ENCODE data around the gene HSPB6.
"Not testable (repeated sequence)": the region's sequence is repeated elsewhere in the genome, so short reads cannot be mapped to it uniquely, and the experiment has no call there.

The HSPB6 gene

DNA sequence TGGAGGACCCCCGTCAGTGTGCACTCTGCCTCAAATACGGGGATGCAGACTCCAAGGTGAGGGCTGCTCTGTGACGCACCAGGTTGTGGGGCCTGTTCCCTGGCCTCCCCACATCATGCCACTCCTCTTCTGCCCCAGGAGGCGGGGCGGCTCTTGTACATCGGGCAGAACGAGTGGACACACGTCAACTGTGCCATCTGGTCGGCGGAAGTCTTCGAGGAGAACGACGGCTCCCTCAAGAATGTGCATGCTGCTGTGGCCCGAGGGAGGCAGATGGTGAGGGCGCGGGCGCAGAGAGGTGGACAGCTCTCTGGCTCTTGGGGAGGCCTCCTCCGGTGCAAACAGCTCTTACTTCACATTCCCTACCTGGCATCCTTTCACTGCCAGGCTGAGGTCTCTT, 27.8 kb downstream of the HSPB6 start:
- DNase-seq: no peak

DNA sequence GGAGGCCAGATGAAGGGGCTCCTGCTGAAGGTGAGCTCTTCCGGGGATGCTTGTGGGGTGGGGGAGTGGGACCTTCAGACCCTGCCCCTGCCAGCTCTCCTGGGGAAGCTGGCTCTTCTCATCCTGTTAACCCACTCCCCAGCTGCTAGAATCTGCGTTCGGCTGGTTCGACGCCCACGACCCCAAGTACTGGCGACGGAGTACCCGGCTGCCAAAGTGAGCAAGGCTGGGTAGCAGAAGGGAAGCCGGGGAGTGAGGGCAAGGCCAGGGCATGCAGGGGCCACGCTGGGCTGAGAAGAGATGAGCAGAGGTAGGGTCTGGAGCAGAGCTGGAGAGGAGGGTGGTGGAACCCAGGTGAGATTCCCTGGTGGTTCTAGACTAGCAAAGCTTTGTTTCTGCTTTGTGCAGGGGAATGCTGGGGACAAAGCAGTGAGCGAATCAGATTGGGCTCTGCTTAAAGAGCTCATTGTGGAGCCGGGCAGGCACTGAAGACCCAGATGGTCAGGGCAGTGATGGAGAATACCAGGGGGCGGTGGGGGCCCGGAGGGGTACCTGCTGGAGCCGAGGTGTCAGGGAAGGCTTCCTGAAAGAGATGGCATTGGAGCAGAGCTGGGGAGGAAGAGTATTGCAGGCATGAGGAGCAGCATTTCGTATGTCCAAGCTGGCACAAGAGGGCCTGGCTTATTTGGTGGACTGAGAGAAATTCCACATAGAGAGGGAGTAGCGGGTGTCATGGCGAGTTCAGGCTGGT, 28.7 kb downstream of the HSPB6 start:
- DNase-seq: no peak

DNA sequence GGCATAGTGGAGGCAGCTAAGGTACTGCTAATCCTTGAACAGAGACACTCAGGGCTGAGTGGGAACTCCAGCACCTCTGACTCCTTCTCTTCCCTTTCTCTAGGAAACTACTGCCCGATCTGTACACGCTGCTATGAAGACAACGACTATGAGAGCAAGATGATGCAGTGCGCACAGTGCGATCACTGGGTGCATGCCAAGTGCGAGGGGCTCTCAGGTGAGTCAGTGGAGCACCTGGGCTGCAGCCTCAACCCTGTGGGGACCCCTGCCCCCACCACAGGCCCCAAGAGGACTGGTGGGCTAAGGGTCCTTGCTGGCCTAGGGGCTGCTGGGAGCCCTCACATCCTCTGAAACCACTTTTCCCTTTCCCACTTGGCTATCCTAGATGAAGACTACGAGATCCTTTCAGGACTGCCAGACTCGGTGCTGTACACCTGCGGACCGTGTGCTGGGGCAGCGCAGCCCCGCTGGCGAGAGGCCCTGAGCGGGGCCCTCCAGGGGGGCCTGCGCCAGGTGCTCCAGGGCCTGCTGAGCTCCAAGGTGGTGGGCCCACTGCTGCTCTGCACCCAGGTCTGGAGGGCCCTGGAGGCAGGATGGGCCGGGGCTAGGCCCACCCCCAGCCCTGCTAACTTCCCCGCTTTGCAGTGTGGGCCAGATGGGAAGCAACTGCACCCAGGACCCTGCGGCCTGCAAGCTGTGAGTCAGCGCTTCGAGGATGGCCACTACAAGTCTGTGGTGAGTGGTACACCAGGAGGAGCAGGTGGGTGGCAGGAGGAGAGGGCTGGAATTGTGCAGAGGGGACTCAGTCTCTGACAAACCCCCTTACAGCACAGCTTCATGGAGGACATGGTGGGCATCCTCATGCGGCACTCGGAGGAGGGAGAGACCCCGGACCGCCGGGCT, 29.5 kb downstream of the HSPB6 start:
- DNase-seq: no peak

DNA sequence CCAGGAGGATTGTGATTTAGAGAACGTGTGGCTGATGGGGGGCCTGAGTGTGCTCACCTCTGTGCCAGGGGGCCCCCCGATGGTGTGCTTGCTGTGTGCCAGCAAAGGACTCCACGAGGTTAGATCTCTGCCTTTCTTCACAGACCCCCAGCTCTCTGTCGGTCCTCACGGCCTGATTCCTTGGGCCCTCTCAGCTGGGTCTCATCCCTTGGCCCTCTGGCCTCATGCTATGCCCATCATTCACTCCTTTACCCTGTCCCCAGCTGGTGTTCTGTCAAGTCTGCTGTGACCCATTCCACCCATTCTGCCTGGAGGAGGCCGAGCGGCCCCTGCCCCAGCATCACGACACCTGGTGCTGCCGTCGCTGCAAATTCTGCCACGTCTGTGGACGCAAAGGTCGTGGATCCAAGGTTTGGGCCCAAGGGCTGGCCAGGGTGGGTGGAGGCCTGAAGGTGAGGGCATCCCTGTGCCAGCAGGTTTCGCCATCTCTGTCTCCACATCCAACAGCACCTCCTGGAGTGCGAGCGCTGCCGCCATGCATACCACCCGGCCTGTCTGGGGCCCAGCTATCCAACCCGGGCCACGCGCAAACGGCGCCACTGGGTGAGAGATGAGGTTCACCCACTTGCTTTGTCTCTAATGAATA, 31.5 kb downstream of the HSPB6 start:
- no peak for DNase-seq

DNA sequence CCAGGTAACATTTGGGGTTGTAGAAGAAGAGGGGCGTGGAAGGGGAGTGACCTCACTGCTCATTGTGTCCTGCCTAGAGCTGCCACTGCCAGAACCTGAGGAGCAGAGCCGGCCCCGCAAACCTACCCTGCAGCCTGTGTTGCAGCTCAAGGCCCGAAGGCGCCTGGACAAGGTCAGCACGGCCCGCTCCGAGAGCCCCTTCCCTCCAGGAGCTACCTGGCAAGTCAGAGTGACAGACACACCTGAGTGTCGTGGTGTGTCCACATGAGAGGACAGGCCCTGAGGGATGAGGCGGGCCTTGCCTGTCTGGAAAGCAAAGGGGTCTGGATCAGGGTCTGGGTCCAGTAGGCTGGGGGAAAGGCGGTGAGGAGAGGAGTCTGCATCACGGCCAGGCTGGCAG, 32.3 kb downstream of the HSPB6 start:
- no peak for DNase-seq

DNA sequence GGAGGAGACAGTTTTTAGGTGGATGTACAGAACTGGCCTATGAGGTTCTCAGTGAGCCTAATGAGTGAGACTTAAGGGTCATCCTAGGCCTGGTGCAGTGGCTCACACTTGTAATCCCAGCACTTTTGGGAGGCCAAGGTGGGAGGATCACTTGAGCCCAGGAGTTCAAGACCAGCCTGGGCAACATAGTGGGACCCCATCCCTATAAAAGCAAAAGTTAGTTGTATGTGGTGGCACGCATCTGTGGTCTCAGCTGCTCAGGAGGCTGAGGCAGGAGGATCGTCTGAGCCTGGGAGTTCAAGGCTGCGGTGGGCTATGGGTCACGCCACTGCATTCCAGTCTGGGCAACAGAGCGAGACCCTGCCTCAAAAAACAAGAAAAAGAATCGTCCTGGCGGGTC, 32.7 kb downstream of the HSPB6 start:
- not testable (repeated sequence) for DNase-seq

DNA sequence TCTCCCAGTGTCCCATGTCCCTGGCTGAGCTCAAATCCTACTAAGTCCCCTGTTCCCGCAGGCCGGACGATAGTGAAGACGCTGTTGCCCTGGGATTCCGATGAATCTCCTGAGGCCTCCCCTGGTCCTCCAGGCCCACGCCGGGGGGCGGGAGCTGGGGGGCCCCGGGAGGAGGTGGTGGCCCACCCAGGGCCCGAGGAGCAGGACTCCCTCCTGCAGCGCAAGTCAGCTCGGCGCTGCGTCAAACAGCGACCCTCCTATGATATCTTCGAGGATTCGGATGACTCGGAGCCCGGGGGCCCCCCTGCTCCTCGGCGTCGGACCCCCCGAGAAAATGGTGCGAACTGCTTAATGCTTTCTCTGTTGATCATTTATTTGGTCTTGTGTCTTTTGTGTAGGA, 33.2 kb downstream of the HSPB6 start:
- DNase-seq: no peak

DNA sequence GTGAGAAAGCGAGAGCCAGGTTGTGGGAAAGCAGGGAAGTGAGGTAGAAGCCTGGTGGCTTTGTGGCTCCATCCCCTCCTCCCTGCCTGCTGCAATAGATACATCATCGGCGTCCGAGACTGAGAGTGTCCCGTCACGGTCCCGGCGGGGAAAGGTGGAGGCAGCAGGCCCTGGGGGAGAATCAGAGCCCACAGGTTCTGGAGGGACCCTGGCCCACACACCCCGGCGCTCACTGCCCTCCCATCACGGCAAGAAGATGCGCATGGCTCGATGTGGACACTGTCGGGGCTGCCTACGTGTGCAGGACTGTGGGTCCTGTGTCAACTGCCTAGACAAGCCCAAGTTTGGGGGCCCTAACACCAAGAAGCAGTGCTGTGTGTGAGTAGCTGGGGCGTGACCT, 33.9 kb downstream of the HSPB6 start:
- no peak for DNase-seq

DNA sequence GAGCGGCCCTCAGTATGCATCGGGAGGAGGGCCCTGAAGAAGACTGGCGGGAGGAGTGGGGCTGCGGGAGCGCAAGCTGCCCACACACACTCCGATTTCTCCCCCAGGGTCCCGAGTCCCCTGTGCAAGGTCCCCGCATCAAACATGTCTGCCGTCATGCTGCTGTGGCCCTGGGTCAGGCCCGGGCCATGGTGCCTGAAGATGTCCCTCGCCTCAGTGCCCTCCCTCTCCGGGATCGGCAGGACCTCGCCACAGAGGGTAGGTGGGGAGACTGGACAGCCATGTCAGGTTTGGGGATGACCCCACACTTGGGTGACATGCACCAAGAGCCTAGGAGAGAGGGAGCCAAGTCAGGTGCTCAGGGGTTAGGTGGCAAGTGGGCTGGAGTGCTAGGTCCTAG, 34.4 kb downstream of the HSPB6 start:
- no peak for DNase-seq

DNA sequence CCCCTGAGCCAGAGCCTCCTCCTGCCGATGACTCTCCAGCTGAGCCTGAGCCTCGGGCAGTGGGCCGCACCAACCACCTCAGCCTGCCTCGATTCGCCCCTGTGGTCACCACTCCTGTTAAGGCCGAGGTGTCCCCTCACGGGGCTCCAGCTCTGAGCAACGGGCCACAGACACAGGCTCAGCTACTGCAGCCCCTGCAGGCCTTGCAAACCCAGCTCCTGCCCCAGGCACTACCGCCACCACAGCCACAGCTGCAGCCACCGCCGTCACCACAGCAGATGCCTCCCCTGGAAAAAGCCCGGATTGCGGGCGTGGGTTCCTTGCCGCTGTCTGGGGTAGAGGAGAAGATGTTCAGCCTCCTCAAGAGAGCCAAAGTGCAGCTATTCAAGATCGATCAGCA, 35.5 kb downstream of the HSPB6 start:
- no peak for DNase-seq

DNA sequence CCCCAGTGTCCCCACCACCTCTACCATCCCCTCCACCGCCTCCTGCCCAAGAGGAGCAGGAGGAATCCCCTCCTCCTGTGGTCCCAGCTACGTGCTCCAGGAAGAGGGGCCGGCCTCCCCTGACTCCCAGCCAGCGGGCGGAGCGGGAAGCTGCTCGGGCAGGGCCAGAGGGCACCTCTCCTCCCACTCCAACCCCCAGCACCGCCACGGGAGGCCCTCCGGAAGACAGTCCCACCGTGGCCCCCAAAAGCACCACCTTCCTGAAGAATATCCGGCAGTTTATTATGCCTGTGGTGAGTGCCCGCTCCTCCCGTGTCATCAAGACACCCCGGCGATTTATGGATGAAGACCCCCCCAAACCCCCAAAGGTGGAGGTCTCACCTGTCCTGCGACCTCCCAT, 36.2 kb downstream of the HSPB6 start:
- no peak for DNase-seq

DNA sequence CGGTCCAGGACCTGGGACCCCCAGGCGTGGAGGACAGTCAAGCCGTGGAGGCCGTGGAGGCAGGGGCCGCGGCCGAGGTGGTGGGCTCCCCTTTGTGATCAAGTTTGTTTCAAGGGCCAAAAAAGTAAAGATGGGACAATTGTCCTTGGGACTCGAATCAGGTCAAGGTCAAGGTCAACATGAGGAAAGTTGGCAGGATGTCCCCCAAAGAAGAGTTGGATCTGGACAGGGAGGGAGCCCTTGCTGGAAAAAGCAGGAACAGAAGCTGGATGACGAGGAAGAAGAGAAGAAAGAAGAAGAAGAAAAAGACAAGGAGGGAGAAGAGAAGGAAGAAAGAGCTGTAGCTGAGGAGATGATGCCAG, 36.7 kb downstream of the HSPB6 start:
- DNase-seq: no peak

DNA sequence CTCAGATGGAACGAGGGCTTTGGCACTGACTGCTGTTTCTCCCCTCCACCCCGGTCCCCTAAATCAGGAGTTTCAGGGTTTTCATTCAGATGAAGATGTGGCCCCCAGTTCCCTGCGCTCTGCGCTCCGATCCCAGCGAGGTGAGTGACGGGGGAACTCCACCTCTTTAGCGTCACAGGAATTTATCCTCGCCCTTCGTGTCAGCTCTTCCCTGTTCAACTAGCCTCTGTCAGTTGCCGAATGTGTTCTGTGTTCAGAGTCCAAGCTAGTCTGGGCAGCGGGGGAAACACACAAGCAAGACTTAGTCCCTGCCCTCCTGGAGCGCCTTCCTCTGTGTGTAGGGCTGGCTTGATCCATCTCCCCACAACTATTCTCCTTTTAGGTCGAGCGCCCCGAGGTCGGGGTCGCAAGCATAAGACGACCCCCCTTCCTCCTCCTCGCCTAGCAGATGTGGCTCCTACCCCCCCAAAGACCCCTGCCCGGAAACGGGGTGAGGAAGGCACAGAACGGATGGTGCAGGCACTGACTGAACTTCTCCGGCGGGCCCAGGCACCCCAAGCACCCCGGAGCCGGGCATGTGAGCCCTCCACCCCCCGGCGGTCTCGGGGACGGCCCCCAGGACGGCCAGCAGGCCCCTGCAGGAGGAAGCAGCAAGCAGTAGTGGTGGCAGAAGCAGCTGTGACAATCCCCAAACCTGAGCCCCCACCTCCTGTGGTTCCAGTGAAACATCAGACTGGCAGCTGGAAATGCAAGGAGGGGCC, 37.2 kb downstream of the HSPB6 start:
- no peak for DNase-seq

DNA sequence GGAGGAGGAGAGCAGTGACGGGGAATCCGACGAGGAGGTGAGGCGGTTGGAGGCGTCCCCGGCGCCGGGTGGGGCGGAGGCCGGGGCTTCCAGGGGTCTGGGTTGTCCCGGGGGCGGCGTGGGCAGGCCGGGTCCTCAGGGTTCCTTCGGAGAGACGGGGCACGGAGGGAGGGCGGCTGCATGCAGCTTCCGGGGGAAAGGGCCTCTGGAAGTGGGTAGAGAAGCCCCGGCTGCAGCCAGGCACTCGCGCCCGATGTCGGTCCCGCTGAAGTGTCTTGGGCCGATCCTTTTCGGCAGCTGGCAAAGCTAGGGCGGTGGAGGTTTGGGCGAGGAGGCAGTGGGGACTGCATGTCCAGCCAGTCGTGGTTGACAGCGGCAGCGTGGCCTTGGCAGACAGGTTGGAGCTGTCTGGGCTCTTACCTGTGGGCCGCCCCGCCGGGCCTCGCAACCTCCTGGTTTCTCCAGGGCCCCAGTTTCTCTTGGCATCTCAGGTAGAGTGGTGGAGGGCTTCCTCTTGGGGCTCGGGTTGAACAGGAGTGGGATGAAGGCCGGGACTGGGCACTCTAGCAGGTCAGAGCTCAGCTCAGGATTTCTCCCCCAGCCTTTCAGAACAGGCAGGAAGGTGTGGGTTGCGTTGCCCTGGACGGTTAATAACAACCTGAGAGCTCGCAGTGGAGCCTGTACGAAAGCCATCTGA, 38.3 kb downstream of the HSPB6 start:
- peak; percentile 11 to 24 for DNase-seq

DNA sequence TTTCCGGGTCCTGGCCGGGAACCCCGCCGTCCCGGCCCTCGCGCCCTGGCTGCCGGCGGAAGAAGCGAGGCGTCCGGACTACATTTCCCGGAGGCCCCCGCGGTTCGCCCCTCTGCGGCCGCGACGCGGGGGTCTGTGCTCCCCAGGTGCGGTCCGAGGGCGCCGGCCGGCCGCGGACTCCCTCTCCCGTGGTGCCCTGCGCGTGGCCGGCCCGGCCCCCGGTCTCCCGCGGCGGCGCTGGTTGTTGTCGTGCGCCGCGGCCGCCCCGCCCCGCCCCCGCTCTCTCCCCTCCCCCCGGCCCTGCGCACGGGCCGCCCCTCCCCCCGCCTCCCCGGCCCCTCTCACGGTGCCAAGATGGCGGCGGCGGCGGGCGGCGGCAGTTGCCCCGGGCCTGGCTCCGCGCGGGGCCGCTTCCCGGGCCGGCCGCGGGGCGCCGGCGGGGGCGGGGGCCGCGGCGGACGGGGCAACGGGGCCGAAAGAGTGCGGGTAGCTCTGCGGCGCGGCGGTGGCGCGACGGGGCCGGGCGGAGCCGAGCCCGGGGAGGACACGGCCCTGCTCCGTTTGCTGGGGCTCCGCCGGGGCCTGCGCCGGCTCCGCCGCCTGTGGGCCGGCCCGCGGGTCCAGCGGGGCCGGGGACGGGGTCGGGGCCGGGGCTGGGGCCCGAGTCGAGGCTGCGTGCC, 39.0 kb downstream of the HSPB6 start, which contains the start of gene KMT2B:
TSS of gene KMT2B (plus strand) at position 339 of the 680 bp plus-strand sequence. CDS start at position 355, 16 bp downstream.
- no peak for DNase-seq

DNA sequence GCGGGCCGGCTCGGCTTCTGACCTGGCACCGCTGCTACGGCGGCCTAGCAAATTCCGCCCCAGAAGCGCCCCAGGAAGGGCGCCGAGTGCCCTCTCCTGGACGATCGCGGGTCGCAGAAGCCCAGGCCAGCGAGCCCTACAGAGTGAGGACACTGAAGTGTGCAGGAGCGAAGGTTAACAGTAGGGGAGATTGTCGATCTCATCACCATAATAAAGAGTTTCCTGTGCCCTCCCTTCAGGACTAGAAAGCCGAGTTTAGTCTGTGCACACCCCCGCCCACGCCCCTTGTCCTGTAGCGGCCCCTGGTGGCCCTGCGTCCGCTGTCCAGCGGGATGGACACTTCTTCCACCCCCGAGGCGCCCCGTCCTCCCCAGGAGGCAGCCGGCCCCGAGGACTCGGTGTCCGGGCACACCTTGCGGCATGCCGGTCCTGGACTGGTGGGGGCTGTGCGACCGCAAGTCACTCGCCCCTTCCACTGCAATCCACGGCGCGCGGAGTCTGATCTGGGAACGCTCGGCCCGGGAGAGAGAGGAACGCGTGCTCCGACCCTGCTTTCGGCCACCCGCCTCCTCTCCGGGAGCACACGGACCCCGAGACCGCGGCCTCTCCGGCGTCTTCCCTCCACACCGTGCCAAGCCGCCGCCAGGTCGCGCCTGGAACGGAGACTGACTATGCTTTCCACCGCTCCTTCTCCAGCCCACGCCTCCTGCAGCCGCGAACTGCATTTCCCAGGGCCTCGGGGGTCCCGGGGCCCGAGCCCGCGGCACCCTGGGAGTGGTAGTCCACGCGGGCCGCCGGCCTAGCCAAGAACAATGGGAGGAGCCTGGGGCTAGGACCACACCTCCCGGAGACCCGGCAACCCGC, 39.8 kb downstream of the HSPB6 start:
- DNase-seq: peak; percentile 94 to 96

DNA sequence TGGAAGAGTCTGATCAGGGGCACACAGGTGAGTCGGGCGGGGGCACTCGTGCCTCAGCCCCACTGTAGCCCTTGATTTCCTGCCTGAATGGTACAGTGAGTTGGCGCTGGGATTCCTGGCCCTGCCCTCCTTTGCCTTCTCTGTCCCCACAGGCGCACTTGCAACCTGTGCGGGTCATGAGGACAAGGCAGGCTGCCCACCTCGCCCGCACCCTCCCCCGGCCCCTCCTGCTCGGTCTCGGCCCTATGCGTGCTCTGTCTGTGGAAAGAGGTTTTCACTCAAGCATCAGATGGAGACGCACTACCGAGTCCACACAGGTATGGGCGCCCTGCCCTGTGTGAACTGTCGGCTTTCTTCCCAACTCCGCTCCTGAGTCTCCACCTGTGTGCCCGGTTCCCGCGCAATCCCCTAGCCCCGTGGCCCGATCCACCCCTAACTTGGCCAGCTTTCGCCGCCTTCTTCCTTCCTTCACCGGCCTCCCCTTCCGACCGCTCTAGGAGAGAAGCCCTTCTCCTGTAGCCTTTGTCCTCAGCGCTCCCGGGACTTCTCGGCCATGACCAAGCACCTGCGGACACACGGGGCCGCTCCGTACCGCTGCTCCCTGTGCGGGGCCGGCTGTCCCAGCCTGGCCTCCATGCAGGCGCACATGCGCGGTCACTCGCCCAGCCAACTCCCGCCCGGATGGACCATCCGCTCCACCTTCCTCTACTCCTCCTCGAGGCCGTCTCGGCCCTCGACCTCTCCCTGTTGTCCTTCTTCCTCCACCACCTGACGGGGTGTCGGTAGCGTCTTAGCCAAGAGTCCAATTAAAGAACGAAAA, 40.6 kb downstream of the HSPB6 start:
- DNase-seq: peak in 1 of 2 experiments; percentile 29

DNA sequence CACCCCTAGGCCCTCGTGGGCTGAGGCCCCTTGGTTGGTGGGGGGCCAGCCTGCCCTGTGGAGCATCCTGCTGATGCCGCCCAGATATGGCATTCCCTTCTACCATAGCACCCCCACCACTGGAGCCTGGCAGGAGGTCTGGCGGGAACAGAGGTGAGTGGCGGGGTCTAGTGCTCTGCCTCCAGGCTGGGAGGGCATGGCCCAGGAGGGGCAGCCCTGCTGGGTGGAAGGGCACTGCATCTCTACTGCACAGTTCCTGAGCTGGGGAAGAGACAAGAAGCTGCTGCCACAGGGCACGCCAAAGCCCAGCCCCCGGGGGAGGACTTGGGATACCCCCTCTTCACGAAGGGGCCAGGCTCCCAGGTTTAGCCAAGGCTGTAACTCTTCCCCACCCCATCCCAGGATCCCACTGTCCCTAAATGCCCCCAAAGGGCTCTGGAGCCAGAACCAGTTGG, 41.4 kb downstream of the HSPB6 start:
- no peak for DNase-seq

DNA sequence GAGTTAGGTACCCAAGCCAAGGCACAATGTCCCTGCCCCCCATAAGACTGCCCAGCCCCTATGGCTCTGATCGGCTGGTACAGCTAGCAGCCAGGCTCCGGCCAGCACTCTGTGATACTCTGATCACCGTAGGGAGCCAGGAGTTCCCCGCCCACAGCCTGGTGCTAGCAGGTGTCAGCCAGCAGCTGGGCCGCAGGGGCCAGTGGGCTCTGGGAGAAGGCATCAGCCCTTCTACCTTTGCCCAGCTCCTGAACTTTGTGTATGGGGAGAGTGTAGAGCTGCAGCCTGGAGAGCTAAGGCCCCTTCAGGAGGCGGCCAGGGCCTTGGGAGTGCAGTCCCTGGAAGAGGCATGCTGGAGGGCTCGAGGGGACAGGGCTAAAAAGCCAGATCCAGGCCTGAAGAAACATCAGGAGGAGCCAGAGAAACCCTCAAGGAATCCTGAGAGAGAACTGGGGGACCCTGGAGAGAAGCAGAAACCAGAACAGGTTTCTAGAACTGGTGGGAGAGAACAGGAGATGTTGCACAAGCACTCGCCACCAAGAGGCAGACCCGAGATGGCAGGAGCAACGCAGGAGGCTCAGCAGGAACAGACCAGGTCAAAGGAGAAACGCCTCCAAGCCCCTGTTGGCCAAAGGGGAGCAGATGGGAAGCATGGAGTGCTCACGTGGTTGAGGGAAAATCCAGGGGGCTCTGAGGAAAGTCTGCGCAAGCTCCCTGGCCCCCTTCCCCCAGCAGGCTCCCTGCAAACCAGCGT, 42.1 kb downstream of the HSPB6 start:
- peak; percentile 25 to 31 for DNase-seq

All from Kasumi-1 (cell line).